Inflammatory macrophage treated with lipopolysaccharide for 1 hour (primary cell): ENCODE measurements around the gene AGPAT3.

Experiments
- DNase-seq, 2 donors: peaks; one replicate each; pipeline ENCODE4 v3.0.0-alpha.2; 2020 to 2022

AGPAT3 gene

DNA sequence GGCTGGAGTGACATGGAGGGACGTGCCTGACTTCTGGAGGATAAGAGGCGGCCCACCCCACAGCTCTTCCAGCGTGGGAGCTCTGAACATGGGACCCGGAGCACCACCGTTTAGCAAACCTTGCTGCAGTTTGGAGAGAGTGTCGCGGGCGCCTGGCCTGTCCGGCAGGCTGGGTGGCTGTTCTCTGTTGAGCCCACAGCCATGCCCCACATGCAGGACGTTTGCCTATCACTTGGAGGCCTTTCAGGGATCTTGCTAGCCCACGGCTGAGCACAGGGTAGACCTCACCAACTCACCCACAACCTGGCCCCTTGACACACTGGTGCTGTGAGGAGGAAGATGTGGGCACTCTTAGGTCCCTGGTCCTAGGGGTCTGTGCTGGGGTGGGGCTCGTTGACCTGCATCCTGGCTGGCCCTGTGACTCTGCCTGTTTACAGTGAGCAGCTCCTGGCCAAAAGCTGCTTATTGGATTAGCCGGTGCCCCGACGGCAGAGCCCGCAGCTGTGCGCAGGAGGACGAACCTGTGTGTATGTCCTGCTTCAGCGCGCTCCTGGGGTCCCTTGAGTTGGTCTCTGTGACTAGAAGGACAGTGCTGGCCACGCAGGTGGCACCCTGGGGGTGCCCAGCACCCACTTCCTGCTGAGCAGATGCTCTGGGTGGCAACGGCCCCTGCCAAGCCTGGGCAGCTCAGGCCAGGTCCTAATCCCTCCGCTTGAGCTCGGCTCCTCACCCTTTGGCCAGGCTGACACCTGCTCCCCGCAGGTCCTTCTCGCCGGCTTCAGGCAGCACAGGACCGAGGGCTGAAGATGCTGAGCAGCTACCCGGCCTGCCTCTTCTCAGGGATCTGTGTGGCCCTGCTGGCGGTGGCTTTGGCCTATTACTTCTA lies 74.7 kb downstream of the AGPAT3 start:
- DNase-seq: no peak

DNA sequence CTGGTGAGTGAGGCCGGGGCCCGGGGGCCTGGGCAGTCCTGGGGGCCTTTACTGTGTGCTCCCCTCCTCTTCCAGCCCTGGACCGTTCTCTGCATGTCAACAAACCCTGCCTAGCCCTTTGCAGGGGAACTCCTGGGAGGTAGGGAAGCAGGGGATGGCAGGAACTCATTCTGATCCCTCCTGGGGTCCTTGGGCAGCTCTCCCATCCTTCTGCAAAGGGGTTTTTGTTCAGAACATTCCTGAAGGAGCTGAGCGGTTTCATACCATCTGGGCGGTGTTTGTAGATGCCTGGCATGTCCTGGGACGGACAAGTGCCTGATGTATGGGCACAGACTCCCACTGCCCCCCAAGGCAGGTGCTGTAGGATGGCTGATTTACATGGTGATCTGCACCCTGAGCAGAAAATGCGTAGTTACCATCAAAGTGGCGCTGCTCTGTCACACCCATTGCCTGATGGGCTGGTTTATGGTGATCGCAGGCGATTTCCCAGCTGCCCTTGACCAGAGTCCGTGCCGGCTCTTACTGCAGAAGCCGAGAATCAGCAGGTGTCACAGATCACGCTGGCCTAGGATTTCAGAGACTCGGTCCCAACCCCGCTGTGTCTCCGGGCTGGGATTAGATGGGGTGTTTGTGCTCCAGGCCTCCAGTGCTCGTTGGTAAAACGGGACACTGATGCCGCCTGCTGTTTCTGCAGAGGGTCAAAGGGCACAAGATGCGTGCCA lies 75.5 kb downstream of the AGPAT3 start:
- no peak for DNase-seq

DNA sequence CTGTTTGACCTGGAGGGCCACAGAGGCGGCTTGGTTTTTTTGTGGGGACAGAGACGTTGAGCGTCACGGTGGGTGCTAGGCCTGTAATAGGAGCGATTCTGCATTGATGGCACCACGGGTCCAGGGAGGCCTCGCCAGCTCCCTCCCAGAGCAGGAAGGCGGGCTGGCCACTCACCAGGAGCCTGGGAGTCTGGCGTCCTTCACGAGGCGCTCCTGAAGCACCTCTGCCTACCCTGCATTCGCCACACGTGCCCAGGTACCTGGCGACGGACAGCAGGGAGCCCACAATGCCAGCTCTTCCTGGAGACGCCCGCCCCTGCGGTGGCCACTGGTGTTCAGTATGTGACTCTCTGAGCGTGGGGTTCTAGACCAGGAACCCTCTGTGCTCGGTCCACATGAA lies 77.2 kb downstream of the AGPAT3 start:
- no peak for DNase-seq

DNA sequence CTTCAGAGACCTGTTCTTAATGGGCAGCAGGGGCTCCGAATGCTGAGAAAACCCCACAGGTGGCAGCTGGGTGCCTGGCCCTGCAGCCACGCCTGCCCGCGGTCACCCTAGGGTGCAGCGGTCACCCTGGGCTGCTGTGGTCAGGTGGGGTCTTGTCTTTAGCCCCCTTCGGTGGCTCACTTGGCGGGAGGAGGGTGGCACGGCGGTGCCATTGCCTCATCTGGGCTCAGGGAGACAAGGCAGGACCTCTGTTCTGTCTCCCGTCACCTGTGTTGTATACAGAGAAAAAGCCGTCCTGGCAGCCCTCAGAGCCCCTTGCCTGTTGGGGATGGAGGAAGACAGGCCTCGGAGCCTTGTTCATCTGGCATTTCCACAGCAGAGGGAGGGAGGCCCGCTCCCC lies 77.6 kb downstream of the AGPAT3 start:
- no peak for DNase-seq

DNA sequence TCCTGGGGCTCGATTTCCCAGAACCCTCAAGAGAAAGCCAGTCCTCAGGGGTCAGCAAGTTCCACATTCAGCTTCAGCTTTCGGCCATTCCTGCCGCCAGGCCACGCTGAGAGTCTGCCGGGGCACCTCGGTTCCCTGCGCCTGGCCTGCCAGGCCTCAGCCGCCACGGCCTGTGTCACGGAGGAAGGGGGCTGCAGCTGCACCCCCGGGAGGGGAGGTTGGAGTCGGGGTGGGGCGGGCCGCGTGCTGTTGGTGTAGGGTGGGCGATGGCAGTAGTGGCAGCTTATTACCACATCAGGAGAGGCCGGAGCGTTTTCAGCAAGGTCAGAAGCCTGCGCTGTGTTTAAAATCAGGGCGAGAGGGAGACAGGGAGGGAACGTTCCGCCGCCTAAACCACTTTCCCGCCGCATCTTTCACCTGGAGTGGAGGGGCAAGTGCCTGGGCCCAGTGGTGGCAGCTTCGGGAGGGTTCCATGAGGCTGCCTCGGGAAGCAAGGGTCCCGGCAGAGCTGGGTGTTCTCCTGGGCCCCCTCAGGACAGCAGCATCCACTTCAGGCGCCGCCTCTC lies 78.6 kb downstream of the AGPAT3 start:
- no peak for DNase-seq

DNA sequence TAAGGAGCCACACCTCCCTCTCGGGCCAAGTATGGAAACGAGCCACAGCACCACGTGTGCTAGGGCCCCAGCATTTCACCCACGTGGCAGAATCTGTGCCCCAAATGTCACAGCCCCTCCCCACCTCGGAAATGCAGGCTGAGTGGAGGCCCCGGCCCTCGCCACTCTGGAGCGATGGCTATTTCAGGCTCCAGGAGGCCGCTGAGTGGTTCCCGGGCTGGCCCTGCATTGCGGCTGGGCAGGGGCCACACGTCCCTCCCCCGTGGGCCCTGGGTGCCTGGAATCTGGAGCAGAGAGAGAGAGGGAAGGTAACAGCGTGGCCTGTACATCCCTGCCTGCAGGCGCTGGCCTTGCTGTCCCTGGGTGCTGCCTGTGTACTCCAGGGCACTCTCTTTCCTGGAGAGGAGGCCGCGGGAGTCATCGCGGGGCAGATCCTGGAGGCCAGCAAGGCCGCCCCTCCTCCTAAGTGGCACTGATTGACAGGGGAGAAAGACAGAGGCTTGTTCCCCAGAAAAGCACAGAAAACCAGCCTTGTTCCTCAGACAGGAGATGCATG lies 79.1 kb downstream of the AGPAT3 start:
- DNase-seq: no peak

DNA sequence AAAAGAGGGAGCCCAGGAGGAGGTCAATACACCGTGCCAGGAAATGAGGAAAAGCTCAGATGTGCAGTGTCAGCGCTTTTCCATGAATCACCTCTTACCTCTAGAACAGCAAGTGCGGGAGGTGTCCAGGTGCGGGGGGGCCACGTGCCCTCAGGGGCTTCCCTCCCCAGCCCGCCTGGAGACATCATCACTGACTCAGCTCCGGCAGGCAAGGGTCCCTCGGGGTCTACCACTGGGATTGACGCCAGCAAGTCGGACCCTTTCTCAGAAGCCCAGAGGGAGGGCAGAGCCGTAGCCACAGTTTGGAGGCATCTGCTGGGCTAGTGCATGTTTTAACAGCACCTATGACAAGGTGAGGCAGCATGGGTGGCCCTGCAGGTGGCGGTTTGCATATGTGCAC lies 79.7 kb downstream of the AGPAT3 start:
- no peak for DNase-seq

DNA sequence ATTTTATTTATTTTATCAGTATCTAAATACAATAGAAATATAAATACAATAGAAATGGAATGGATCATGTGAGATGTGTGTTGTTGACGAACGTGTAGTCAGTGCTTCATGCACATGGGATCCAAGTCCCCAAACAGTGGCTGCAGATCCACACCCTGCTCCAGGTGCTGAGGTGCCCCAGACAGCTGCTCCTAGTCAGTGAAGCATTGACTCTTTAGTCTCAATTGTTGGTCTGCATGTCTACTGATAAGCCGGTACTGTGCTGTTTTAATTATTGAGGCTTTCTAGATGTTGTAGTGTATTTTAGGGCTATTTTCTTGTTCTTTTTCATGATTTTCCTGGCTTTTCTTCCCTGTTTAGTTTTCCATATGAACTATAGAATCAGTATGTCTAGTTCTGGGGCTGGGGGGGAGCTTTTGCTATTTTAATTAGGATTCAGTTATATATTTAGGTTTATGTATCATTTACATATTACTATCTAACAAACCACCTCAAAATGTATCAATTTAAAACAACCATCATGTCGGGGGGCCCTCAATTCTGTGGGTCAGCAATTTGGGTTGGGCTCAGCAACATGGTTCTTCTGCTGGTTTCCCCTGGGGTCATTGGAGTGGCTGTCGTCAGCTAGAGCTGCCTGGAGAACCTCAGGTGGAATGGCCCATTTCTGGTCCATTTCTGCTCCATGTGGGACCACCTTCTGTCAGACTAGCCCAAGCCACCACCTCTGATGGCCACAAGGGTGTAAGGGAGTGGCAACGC lies 83.9 kb downstream of the AGPAT3 start:
- no peak for DNase-seq

DNA sequence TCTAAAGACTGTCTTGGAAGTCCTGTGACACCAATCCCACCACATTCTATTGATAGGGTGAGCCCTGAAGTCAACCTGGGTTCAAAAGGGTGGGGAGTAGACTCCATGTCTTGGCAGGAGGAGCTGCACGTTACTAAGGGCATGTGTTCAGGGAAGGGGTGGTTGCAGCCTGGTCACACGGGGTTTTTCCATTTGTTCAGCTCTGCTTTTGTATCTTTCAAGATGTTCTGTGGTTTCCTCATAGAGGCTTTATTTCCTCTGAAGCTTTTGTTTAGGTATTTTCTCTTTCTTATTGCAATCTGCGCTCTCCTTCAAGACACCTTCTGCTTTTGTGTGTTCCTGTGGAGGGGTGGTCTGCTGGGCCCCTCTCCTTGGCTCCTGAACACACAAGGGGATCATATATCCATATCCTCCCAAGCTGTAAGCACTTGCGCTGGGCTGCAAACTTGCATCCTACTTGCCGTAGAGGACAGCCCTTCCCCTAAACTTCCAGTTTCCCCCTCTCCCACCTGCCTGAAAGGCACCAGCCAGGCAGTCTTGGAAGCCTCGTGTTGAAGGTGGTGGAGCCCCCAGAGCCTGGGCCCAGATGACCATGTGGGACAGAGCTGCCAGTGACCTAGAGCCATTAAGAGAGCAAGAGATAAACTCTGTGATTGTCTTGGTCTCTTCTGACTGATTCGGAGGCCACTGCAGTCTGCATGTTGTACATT lies 84.6 kb downstream of the AGPAT3 start:
- no peak for DNase-seq

DNA sequence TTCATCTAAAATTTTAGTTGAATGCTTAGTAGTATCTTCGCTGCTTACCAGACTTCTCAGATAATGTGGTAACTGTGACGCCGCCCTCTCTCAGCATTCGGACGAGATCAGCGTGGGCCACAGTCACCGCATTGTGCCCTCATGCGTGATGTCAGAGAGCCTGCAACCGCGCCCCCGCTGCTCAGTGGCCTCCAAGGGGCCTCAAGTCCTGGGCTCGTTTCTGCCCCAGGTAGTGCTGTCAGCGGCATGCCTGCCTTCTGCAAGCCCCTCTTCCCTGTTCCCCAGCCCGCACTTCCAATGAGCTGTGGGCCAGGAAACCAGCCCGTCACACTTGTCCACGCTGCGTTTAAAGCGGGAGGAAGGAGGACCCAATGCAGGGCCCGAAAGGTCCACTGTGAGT lies 85.5 kb downstream of the AGPAT3 start:
- DNase-seq: no peak

DNA sequence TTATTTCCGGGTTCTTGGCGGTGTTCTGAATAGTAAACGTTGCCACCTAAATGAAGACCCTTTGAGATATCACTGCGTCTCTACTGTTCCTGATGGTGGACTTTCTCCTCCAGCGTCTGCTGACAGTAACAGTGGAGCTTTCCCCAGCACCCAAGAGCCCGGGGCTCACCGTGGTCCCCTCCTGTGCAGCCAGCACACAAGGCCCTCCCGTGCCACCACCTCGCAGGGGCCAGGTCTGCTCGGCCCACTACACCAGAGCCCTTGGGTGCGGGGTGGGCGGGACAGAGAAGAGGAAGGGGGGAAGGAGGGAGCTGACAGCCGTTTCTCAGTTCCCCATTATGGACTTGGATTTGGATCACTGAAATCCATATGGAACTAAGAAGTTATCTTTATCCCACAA lies 85.9 kb downstream of the AGPAT3 start:
- DNase-seq: no peak

DNA sequence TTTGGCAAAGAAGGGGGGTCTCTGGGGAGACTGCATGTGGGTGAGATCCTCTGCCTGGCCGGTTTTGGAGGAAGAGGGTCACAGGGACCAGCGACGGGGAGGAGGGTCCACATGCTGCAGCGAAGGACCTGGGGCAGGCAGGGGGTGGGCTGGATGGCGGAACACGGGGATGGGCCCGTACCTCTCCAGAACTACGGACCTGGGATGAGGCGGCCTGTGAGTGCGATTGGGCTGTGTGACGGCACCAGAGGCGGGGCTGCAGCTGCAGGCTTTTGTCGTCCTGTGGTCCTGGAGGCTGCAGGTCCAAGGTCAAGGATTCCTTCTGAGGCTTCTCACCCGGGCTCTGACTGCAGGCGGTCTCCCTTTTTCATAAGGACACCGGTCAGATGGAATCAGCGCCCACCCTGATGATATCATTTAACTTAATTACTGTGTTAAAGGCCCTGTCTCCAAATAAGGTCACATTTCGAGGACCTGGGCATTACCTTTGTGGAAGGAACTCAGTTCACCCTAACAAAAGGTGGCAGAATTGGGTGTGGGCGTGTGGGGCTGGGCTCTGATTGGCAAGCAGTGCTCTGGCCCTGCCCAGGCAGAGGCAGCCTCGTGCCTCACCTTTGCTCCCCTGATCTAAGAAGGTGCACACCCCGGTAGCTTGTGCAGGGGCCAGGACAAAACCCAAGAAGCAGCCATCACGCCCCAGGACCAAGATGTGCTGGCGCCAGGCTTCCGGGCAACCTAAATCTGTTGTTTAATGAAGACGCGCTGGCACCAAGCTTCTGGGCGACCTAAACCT lies 87.1 kb downstream of the AGPAT3 start:
- no peak for DNase-seq

DNA sequence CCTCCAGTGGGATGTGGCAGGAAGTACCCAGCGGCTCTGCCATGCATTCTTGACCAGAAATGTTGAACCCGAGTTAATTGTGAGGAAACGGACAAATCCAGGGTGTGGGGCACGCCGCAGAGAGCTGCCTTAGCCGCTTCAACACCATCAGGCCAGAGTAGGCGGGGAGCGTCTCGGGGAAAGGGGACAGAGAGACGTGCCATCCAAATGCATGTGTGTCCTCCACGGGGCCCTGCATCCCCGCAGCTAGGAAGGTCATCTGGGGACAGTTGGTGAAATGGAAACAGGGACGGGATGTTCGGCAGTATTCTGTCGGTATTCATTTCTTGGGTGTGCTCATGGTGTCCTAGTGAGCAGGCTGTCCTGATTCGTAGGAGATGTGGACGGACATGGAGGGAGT lies 88.0 kb downstream of the AGPAT3 start:
- no peak for DNase-seq

DNA sequence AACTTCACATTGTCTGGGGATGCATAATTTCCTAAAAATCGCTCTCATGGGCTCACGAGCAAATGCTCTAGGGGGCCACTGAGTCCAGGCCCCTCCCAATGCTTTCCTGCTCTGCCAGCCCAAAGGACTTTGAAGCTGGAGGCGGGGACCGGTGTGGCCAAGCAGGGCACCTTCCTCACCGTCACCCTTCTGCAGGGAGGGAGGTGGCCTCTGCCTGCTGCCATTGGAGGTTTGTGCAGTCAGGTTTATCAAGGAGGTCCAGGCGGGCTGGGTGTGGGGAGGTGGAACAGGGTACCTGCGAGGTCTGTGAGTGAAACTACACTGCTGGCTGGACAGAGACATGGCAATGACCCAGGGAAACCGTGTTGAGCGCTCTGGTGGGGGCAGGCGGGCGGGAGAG lies 89.0 kb downstream of the AGPAT3 start:
- no peak for DNase-seq

DNA sequence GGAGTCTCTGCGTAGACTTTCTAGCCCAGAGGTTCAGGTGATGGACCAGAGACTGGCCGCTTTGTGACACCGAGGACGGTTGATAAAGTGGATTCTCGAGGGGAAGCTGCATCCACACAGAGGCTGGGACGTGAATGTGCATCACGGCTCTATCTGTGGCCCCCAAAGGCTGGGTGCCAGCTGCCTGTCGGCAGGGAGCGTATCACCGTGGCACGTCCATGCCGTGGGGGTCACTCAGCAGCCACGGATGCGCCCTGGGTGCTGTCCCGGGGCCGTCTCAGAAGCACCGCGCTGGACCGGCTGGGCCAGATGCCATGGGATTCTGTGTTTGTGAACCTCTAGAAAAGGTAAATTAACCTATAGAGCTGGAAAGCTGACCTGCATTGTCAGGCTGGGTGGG lies 89.9 kb downstream of the AGPAT3 start:
- no peak for DNase-seq

DNA sequence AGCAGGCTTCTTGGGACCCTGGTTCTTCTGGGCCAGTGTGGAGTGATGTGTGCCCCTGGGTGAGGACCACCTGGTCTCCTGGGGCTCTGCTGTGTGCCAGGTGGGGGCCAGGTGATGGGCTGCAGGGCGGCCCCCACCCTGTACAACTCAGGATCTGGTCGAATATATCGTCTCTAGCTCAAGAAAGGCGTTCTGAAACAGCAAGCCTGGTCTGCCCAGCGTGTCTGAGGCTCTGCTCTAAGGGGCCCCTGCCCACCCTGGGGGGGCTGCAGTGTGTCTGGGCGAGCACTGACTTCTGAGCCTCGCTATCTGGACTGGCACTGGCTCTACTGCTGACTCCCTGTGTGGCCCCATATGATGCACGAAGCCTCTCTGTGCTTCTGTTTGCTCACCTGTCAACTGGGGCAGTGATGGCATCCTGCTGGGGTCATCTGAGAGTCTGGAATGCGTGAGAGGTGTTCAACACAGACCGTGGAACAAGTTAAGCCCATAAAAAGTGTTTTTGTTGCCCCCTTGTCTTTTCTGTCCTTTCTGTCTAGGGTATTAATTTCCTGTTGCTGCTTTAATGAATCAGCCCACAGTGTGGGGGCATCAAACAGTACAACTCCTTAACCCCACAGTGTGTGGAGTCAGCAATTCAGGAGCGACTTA lies 91.1 kb downstream of the AGPAT3 start:
- DNase-seq: no peak

DNA sequence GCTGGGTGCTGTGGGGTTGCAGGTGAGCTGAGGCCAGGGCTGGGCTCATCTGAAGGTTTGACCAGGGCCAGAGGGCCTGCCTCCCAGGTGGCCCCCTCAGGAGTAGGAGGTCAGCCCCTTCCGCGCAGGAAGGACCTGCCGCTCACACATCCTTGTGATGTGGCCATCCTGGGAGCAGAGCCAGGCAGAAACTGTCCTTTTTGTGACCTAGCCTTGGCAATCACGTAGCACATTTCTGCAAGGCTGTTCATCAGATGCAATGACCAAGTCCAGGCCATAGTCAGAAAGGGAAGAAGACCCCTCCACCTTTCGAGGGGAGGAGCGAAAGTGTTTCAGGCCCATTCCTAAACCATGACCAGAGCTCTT lies 91.6 kb downstream of the AGPAT3 start:
- no peak for DNase-seq

DNA sequence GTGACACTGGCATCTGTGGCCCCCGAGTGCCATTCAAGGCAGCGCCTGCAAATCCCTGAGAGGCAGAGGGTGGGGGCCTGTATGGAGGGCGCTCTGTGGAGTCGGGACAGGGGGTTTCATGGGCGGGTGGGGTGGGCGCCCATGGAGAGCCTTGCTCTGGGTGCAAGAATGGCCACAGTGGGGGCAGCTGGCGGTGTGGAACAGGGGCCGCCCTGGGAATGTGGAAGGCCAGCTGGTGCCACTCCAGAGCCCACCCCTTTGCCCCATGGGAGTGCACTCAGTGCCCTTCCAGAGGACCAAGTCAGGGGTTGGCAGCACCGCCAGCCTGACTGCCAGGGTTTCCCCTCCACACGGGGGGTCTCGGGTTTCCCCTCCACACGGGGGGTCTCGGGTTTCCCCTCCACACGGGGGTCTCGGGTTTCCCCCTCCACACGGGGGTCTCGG lies 92.1 kb downstream of the AGPAT3 start:
- DNase-seq: no peak

DNA sequence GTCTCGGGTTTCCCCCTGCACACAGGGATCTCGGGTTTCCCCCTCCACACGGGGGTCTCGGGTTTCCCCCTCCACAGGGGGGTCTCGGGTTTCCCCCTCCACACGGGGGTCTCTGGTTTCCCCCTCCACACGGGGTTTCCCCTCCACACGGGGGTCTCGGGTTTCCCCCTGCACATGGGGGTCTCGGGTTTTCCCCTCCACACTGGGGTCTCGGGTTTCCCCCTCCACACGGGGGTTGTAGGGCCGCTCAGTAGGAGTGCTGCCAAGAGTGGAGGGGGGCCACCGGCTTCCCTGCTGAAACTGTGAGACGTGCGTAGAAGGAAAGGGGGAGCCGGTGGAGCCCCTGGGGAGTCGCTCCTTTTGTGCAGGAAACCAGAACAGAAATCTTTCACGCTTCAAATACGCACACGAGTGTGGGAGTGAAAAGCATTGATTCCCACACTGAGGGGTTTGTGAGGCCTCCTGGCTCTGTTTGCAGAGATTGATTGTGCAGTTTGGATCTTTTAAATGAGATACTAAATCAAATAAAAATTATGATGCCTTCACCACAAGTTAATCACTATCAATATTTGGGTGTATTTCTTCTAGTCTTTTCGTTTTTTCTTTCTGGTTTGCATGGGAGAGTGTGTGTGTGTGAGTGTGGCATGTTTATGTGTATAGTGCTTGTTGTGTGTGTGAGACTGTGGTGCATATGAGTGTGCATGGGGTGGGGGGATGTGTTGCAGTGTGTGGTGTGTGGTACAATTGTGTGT lies 92.8 kb downstream of the AGPAT3 start:
- no peak for DNase-seq
